ENCODE results near the gene ISY1.
"Not testable (repeated sequence)": the region's sequence is repeated elsewhere in the genome, so short reads cannot be mapped to it uniquely, and the experiment has no call there.

The ISY1 gene

DNA sequence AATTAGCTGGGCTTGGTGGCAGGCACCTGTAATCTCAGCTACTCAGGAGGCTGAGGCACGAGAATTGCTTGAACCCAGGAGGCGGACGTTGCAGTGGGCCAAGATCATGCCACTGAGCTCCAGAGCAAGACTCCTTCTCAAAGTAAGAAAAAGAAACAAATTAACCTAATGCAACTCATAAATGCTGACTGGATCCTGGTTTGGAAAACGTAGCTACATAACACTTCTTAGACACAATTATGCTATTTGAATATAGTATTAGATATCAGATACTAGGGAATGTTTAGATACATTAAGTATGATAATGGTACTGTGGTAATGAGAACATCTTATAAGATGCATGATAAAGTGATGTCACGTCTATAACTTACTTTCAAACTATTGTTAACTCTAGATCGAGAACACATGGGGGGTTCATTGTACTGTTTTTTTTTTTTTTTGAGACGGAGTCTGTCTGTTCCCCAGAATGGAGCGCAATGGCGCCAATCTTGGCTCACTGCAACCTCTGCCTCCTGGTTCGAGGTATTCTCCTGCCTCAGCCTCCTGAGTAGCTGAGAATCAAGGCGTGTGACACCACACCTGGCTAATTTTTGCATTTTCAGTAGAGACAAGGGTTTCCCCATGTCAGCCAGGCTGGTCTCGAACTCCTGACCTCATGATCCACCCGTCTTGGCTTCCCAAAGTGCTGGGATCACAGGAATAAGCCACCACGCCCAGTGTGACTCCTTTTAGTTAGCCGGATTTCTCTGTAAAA is 5.9 kb upstream of the ISY1 start:
- no peak for DNase-seq (ENCODE audit: low spot score)

DNA sequence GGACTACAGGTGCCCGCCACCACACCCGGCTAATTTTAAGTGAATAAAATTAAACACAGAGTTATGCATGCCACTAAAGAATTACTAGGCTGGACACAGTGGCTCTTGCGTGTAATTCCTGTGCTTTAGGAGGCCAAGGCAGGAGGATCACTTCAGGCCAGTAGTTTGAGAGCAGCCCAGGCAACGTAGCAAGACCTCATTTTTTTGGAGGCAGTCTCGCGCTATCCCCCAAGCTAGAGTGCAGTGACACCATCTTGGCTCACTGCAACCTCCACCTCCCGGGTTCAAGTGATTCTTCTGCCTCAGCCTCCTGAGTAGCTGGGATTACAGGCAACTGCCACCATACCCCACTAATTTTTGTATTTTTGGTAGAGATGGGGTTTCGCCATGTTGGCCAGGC is 4.7 kb upstream of the ISY1 start:
- not testable (repeated sequence) for DNase-seq (ENCODE audit: low spot score)

DNA sequence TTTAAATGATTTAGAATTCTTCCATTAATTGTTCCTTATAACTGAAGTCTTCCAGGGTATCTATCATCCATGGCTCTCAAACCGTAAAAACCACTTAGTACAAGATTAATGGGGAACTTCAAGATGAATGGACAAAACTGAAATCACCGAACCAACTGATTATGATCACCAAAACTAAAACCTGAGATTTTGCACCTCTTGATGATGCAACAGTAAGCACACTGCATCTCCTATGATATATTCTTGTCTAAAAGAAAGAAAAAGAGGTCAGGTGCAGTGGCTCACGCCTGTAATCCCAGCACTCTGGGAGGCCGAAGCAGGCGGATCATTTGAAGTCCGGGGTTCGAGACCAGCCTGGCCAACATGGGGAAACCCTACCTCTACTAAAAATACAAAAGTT is 3.6 kb upstream of the ISY1 start:
- no peak for DNase-seq (ENCODE audit: low spot score)

DNA sequence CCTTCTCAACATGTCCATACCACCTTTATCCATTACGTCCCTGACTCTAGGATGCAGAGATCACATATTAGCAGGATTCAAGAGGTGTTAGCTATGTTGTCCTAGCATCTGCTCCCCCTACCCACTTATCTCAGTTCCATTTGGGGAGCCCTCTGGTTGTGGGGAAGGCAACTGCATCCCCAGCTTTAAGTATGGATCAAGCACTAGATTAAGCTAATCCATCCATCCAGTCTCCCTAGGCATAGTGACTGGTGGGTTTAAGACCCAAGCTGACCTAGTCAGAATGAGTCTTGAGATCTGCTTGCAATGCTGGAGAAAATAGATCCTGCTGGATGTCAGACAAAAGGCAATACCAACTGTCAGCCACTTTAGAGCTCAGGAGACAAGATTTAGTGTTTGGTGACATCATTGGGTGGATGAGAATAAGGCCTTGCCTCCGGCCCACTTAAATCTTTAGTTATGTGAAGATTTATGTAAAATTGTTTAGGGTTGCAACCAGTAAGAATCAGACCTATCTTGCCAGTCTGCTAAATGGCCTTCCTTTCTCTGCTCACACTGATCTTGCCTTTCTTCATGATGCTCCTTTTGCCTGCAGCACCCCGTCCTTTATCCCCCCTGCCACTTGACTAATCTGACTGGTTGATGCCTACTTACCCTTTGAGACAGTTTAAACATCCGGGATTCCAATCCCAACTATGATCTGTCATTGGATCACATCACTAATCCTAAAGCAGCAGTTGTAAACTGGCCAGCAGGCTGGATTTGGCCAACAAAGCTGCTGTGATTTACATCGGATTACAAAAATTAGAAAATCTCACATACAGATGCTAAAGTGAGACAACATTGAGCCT is 2.1 kb upstream of the ISY1 start:
- no peak for DNase-seq (ENCODE audit: low spot score)

DNA sequence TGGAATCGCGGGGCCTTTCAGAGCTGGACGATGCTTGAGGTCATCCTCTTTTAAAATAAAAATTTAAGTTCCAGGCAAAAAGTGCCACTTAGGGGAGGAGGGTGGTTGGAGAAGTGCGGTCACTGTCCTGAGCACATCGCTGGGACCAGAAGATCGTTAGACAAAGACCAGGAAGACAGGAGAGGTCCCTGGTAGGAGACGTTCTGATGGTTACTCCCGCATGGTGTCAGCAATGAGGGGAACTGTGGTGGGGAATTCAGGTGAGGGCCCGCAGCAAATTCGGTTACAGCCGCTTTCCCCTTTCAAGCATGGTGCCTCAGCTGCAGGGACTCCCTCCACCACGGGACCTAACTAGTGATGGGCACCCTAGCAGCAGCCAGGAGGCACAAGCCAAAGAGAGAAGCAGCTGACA is 1.0 kb upstream of the ISY1 start:
- peak; percentile 22 for DNase-seq (ENCODE audit: low spot score)

DNA sequence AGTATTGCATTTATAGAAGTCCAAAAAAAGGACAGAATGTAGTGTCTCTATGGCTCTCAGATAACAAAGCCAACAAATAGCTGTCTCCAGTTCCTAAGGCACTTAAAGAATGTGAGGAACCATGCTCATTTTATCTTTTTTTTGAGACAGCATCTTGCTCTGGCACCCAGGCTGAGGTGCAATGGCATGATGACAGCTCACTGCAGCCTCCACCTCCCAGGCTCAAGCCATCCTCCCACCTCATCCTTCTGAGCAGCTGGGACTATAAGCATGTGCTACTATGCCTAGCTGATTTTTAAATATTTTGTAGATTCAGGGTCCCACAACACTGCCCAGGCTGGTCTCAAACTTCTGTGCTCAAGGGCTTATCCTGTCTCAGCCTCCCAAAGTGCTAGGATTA is 16.1 kb downstream of the ISY1 start:
- no peak for DNase-seq (ENCODE audit: low spot score)

DNA sequence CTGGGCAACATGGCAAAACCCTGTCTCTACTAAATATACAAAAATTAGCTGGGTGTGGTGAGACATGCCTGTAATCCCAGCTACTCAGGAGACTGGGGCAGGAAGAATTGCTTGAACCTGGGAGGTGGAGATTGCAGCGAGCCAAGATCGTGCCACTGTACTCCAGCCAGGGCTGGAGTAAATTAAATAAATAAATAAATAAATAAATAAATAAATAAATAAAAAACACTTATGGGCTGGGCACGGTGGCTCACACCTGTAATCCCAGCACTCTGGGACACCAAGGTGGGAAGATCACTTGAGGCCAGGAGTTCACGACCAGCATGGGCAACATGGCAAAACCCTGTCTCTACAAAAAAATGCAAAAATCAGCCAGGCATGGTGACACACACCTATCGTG is 19.9 kb downstream of the ISY1 start:
- DNase-seq (ENCODE audit: low spot score): not testable (repeated sequence)

DNA sequence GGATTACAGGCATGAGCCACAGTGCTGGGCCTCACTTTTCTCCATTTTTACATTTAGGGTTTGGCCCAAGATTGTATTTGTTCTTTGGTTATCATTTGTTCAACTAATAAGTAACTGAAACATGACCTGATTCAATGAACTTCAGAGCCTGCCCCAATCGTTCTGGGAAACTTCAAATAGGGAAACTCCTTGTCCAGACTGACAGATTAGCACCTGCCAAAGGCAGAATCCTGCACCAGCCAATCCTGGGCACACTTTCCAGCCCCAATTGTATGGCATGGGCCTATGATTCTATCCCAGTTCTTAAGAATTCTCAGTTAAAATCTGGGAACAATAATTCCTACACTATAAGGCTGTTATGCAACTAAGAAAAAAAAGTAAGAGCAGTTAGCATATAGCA is 21.0 kb downstream of the ISY1 start:
- DNase-seq (ENCODE audit: low spot score): no peak

DNA sequence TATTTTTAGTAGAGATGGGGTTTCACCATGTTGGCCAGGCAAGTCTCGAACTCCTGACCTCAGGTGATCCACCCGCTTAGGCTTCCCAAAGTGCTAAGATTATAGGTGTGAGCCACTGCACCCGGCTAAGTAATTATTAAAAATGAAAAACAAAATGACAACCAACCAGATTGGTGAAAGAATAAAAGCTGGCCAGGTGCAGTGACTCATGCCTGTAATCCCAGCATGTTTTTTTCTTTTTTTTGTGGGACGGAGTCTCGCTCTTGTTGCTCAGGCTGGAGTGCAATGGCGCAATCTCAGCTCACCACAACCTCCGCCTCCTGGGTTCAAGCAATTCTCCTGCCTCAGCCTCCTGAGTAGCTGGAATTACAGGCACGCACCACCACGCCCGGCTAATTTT is 24.6 kb downstream of the ISY1 start:
- not testable (repeated sequence) for DNase-seq (ENCODE audit: low spot score)

DNA sequence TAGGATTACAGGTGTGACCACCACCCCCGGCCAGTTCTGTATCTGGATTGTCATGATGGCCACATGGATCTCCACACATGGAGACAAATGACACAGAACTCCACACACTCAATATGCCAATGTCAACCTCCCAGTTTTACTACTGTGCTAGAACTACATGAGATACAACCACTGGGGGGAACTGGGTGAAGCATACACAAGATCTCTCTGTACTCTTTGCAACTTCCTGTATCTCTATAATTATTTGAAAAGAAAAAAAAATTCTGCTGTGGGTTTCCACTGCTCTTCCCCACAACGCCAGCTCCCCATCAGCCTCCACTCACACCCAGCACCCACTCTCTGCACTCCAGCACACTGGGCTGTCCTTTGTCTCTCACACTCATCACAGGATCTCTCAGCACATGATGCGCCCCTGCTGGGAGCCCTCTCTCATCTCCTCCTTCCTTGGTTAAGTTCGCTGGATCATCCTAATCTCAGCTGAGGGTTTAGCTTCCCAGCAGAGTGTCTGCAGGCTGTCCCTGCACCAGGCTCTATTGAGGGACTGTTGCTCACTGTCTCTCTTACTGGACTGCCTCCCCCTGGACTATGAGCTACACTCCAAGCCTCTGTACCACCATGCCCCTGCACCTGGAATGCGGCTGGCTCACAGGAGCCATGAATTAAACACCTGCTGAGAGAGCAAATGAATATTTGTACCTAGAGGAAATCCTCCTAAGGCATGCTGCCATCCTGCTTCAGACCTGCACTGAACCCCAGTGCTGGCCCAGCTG is 28.6 kb downstream of the ISY1 start:
- DNase-seq (ENCODE audit: low spot score): no peak

DNA sequence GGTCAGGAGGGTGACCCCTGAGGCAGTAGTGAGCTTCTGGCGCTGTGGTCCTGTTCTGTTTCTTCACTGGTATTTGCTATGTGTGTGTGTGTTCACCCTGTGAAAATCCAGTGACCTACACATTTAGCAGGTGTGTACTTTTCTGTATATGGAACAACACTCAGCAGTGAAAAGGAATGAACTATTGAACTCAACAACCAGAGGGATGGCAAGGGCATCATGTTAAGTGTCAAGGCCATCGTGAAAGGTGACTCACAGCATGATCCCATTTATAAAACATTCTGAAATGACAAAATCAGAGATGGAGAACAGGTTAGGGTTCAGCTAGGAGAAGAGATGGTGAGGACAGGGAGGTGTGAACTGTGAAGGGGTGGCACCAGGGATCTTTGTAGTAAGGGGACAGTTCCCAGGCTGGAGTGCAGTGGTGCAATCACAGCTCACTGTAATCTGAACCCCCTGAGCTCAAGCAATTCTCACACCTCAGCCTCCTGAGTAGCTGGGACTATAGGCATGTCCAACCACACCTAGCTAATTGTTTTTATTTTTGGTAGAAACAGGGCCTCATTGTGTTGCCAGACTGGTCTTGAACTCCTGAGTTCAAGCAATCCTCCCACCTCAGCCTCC is 29.3 kb downstream of the ISY1 start:
- DNase-seq (ENCODE audit: low spot score): no peak

DNA sequence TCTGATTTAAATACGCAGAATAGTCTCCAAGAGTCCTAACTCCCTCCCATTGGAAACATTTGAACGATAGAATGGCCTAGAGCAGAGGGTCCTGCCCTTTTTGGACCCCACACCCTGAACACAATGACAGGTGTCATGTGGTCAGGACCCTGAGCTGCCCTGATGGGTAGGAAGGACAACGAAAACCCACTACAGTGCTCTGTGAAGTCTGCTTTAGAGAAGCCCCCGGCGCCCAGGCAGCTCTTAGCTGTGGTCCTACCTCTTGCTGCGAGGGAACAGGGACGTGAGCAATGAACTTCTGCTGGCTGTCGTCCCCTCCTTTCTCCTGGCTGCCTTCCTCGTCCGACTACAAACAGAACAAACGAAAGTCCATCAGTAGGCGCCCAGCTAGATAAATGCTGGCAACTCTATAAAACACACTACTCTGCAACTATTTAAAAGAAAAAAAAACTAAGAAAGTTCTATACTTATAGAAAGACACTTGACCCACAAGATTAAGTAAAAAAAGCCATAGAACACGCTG is 30.5 kb downstream of the ISY1 start:
- DNase-seq (ENCODE audit: low spot score): no peak

DNA sequence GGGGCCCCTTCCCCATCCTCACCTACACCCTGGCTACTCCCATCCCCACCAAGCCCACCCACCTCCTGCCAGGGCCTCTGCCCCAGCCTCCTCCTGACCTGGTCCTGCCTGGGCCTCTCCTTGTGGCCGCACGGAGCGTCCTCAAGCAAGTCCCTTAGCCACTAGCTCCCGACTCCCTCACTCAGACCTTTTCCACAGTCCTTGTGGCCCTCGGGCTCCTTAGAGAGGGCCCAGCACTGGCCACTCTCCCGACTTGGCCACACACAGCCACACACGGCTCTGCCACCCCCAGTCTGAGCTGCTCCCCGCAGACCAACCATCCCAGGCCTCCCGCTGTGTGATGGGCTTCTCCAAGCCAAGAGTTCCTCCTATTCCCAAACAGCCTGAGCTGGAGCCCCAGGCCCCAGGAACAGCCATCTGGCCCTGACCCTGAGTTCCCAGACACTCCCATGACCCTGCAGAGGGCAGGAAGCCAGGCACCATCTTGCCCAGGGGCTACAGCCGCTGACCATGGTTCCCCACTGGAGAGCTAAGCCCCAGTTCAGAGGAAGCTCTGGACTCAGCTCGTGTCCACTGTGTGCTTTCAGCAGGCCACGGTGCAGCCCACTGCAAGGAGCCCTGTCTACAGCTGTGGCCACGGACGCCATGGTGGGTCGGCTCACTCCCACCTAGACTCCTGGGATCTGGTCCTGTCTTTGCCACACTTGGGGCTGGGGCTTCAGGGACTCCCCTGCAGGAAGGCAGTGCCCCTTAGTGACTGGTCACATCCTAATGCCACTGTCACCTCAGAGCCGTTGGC is 32.3 kb downstream of the ISY1 start:
- DNase-seq (ENCODE audit: low spot score): no peak

DNA sequence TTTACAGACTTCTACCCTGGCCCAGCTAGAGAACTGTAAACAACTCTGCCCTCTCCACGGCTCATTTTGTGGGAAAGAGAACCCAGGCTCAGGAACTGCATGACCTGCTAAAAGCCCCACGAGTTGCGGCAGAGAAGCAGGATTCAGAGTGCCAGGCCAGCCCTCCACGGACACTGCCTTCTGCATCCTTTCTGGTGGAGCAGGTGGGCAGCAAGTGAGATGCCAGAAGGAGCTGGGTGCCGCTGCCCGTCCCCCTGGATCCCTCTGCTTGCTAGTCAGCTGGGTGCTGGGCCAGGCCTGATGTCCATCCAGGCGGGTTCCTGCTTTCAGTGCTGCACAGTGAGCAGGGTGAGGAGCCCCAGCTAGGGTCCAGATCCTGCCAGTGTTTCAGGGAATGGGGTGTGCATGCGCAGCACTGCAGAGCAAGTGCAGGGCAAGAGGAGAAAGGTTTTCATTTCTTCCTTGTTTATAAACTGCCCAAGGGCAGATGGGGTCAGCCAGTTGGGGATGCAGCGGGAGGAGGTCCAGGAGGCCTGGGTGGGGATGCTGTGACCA is 34.1 kb downstream of the ISY1 start:
- no peak for DNase-seq (ENCODE audit: low spot score)

DNA sequence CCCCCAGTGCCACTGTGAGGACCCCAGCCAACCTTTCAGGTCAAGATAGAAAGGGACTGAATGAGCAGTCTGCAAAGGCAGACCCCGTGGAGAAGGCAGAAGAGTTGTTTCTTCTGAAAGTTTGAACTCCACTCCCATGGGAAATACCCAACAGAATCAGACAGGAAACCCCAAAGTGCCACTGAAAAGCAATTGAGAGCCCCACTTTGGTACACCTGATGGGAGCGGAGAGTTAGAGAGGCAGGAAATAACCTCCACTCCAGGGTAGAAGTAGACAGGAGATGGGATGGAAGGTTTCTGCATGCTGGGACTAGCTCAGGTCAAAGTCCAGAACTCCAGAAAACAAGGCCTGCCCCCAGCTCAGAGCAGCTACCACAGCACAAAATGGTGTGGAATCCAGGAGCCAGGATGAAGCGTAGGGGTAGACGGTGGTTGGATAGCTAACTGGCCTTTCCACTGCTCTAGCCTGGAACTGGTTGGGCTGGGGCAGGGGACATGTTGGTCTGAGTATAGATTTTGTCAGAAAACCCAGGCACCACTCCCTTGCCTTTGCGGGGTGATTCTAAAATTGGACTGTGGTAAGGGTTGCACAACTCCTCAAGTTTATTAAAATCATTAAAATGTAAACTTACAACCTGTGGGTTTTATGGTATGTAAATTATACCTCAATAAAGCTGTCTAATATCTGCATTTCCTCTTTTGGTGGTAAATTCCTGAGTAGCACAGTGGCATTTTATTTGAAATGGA is 37.4 kb downstream of the ISY1 start:
- DNase-seq (ENCODE audit: low spot score): peak; percentile 37

DNA sequence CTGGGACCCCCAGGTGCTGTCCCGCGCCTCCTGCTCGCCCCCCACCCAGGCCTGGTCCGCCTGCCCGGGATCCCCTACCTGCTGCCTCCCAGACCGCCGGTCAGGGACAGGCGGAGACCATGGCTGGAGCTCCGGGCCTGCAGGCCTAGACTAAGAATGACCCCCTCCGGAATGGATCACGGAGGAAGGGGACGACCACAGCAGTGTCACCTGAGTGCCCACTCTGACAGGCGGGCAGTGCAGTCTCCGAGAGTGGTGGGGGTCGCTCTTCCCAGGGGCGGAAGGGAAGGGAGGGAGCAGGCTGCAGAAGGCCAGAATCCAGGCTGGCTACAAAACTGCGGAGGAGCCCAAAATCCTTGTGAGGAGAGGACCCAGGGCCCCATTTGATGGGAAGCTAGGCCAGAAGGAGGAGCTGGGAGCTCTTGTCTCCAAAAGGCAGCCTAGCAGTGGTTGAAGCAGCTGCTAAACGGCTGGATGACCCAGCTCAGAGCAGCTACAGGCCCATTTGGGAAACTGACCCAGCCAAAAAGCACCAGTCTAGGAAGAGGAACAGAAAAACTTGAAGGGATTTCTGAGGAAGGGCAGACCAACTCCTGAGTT is 38.4 kb downstream of the ISY1 start:
- peak; percentile 40 for DNase-seq (ENCODE audit: low spot score)

DNA sequence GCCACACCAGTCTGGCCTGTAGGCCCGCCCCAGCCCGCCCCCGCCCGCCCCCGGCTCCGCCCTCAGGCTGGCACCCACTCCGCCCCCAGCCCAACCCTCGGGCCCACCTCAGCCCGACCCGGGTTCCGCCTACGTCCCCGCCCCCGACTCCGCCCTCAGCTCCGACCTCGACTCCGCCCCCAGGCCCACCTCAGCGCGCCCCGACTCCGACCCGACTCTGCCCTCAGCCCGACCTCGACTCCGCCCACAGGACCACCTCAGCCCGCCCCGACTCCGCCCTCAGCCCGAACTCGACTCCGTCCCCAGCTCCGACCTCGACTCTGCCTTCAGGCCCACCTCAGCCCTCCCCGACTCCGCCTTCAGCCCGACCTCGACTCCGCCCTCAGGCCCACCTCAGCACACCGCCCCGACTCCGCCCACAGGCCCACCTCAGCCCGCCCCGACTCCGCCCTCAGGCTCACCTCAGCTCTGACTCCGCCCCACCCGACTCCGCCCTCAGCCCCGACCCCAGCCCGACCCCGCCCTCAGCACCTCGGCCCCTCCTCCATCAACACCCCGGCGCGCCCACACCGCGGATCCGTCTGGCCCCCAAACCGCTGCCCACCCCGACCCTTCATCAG is 39.0 kb downstream of the ISY1 start, which contains the start of gene RAB43:
RAB43 (minus strand) TSS at position 13 of the 620 bp plus-strand sequence. CDS start 315 bp downstream, outside the sequence.
- DNase-seq (ENCODE audit: low spot score): peak; percentile 98

DNA sequence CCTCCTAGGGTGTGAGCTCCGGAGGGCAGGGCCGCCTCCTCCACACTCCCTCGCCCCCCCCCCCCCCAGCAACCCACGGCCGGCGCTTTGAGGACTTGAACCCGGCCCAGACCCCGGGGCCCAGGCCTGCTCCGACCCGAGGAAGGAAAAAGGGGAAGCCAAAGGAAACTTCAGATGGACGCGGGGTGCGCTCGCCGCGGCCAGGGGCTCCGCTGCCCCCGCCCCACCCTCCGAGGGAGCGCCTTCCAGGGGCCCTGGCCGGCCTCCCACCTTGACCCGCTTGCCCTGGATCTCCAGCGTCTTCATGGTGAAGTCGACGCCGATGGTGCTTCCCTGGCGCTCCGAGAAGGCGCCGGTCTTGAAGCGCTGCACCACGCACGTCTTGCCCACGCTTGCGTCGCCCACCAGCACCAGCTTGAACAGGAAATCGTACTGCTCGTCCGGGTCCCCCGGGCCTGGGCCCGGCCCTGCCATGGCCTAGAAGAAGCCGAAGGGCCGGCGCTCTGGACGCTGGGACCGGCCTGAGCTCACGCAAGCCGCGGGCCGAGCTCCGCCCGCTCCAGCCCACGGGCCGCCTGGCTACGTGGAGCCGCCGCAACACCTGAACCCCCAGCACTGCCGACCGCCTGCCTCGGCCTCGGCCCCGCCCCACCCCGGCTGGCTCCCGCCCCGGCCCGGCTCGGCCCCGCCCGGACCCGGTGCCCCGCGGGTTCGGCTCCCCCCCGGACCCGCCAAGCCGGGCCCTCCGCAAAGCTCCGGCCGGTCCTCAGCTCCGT is 39.7 kb downstream of the ISY1 start:
- DNase-seq (ENCODE audit: low spot score): no peak

Measured in AG20443 (cell line).